Progenitor cell of endocrine pancreas (in vitro differentiated cells): ENCODE results near the gene PRKCE. TPM values are rescaled to one million over a fixed set of nuclear protein-coding genes. Genes with fewer than 3 reads are reported as not detected.

Experiments
- DNase-seq: peaks from one replicate; pipeline ENCODE4 v3.0.0; 2021; ENCODE audit warnings: low spot score; ENCODE audit not compliant: unreplicated experiment
- H3K27ac Mint-ChIP-seq: 2 replicates; pipeline ENCODE4 v1.8.0; 2021; ENCODE audit warnings: mild to moderate bottlenecking, moderate library complexity, mixed read lengths
- H3K27me3 Mint-ChIP-seq: 2 replicates; pipeline ENCODE4 v1.8.0; 2021; ENCODE audit warnings: mixed read lengths
- H3K36me3 Mint-ChIP-seq: 2 replicates; pipeline ENCODE4 v1.8.0; 2022; ENCODE audit warnings: mixed read lengths; ENCODE audit not compliant: insufficient read depth
- H3K4me1 Mint-ChIP-seq: 2 replicates; pipeline ENCODE4 v1.8.0; 2021; ENCODE audit warnings: low read depth, mixed read lengths
- H3K4me3 Mint-ChIP-seq: 2 replicates; pipeline ENCODE4 v1.8.0; 2021; ENCODE audit warnings: low read depth, mild to moderate bottlenecking, moderate library complexity, mixed read lengths
- H3K9me3 Mint-ChIP-seq: 2 replicates; pipeline ENCODE4 v1.8.0; 2021; ENCODE audit warnings: low read depth, mixed read lengths
- CTCF ChIP-seq: fragments of 200-600 bp; sonication (generic); IDR thresholded peaks from one replicate; pipeline ENCODE4 v1.5.0; 2021; ENCODE audit warnings: antibody characterized with exemption, mild to moderate bottlenecking; ENCODE audit not compliant: unreplicated experiment
- total RNA-seq: library from RNA; stranded (reverse); gene quantifications from 2 replicates; pipeline ENCODE4 v1.2.1, GENCODE V29; 2021

The PRKCE gene
- total RNA-seq, 1 donor from 2014 or later: 4.2 TPM

- DNase-seq: no peak
- no peak overlapping the region for H3K4me3 Mint-ChIP-seq
- no peaks in the 10 kb centered on the region for H3K36me3 Mint-ChIP-seq
- H3K27ac Mint-ChIP-seq: no peak overlapping the region
- H3K4me1 Mint-ChIP-seq: peaks cover 6% of the 10 kb centered on the region
- TF ChIP-seq CTCF: no peak
- peaks cover 9% of the 10 kb centered on the region for H3K27me3 Mint-ChIP-seq
- peaks cover 10% of the 10 kb centered on the region for H3K9me3 Mint-ChIP-seq
These were observed 349.8 kb downstream of the PRKCE start for GRCh38 chr2:46001290-46001689.

- no peaks in the 10 kb centered on the region for H3K36me3 Mint-ChIP-seq
- H3K27ac Mint-ChIP-seq: no peak overlapping the region
- no peak for TF ChIP-seq CTCF
- H3K9me3 Mint-ChIP-seq: peaks cover 10% of the 10 kb centered on the region
- peaks cover 11% of the 10 kb centered on the region for H3K27me3 Mint-ChIP-seq
- no peak overlapping the region for H3K4me3 Mint-ChIP-seq
- peaks cover 9% of the 10 kb centered on the region for H3K4me1 Mint-ChIP-seq
- no peak for DNase-seq
These were observed 350.4 kb downstream of the PRKCE start for GRCh38 chr2:46001741-46002506.

- H3K27me3 Mint-ChIP-seq: peaks cover 11% of the 10 kb centered on the region
These were observed 351.0 kb downstream of the PRKCE start for GRCh38 chr2:46002507-46002883.

GRCh38 chr2:46002947-46003346 lies 351.5 kb downstream of the PRKCE start:
- Mint-ChIP-seq H3K9me3 (peaks cover 9% of the 10 kb centered on the region), H3K4me1 (peaks cover 9% of the 10 kb centered on the region), H3K27me3 (peaks cover 11% of the 10 kb centered on the region), H3K4me3 (no peak overlapping the region), H3K27ac (no peak overlapping the region), H3K36me3 (no peaks in the 10 kb centered on the region)
- no peak for TF ChIP-seq CTCF
- DNase-seq: no peak

More at GRCh38 chr2:46002507-46002883, 351.0 kb downstream of the PRKCE start:
- Mint-ChIP-seq H3K9me3 (peaks cover 10% of the 10 kb centered on the region), H3K36me3 (no peaks in the 10 kb centered on the region), H3K27ac (no peak overlapping the region), H3K4me3 (no peak overlapping the region), H3K4me1 (peaks cover 9% of the 10 kb centered on the region)
- TF ChIP-seq CTCF: no peak
- DNase-seq: no peak

GRCh38 chr2:46003903-46004473 lies 352.5 kb downstream of the PRKCE start:
- H3K9me3 Mint-ChIP-seq: peaks cover 4% of the 10 kb centered on the region
- DNase-seq: no peak
- no peak overlapping the region for H3K27ac Mint-ChIP-seq
- TF ChIP-seq CTCF: no peak
- no peaks in the 10 kb centered on the region for H3K36me3 Mint-ChIP-seq
- H3K27me3 Mint-ChIP-seq: peaks cover 11% of the 10 kb centered on the region
- no peak overlapping the region for H3K4me3 Mint-ChIP-seq
- H3K4me1 Mint-ChIP-seq: peaks cover 9% of the 10 kb centered on the region
